Smooth muscle cell (in vitro differentiated cells): ENCODE data around the gene SMIM12. TPM values are rescaled to one million over a fixed set of nuclear protein-coding genes. Genes with fewer than 3 reads are reported as not detected.

ENCODE experiments used
- DNase-seq: peaks from one replicate; lab custom pipeline; 2025; ENCODE audit not compliant: unreplicated experiment; lab: John Stamatoyannopoulos, UW
- H2AFZ ChIP-seq: fragments of 200-600 bp; sonication (generic); 2 replicates; pipeline ENCODE4 v1.6.0; 2016; ENCODE audit warnings: antibody characterized with exemption, low read depth, mild to moderate bottlenecking
- H3F3A ChIP-seq: fragments of 200-600 bp; sonication (generic); 2 replicates; pipeline ENCODE4 v1.6.0; 2017; ENCODE audit warnings: antibody characterized with exemption, low read depth
- H3K27ac ChIP-seq: fragments of 200-600 bp; sonication (generic); 2 replicates; pipeline ENCODE4 v1.5.1; 2016; ENCODE audit warnings: low read depth, mild to moderate bottlenecking
- H3K27me3 ChIP-seq: fragments of 200-600 bp; sonication (generic); 2 replicates; pipeline ENCODE4 v1.6.1; 2016; ENCODE audit warnings: low read depth, mild to moderate bottlenecking
- H3K36me3 ChIP-seq: fragments of 200-600 bp; sonication (generic); 2 replicates; pipeline ENCODE4 v1.5.1; 2016; ENCODE audit warnings: low read depth
- H3K4me1 ChIP-seq: fragments of 200-600 bp; sonication (generic); 2 replicates; pipeline ENCODE4 v1.5.1; 2016; ENCODE audit warnings: low read depth
- H3K4me2 ChIP-seq: fragments of 200-600 bp; sonication (generic); 2 replicates; pipeline ENCODE4 v1.6.0; 2016; ENCODE audit warnings: mild to moderate bottlenecking
- H3K4me3 ChIP-seq: fragments of 200-600 bp; sonication (generic); 2 replicates; pipeline ENCODE4 v1.5.1; 2016; ENCODE audit warnings: mild to moderate bottlenecking
- H3K79me2 ChIP-seq: fragments of 200-600 bp; sonication (generic); 2 replicates; pipeline ENCODE4 v1.6.0; 2016; ENCODE audit warnings: low read depth, mild to moderate bottlenecking
- H3K9ac ChIP-seq: fragments of 200-600 bp; sonication (generic); 2 replicates; pipeline ENCODE4 v1.6.0; 2016; ENCODE audit warnings: low read depth
- H3K9me3 ChIP-seq: fragments of 200-600 bp; sonication (generic); replicated peaks from 2 replicates; pipeline ENCODE4 v1.5.1; 2016; ENCODE audit warnings: low read depth
- H4K20me1 ChIP-seq: fragments of 200-600 bp; sonication (generic); 2 replicates; pipeline ENCODE4 v1.6.0; 2016; ENCODE audit warnings: low read depth
- CTCF ChIP-seq: fragments of 200-600 bp; sonication (generic); IDR thresholded peaks from 2 replicates; pipeline ENCODE4 v1.5.1; 2017; ENCODE audit warnings: borderline replicate concordance, mild to moderate bottlenecking, antibody characterized with exemption; ENCODE audit not compliant: insufficient read depth, poor library complexity, severe bottlenecking
- WGBS: methylation state at CpG from one replicate; pipeline ENCODE4 v1.1.7; 2016; ENCODE audit warnings: low lambda C conversion rate; 5-methylcytosine and 5-hydroxymethylcytosine counted together
- polyA plus RNA-seq: library from polyadenylated mRNA; unstranded; fragments of >200 nt; fragmentation: Nextera tagmentation; extraction: Ambion mirVana; gene quantifications from 2 replicates; pipeline ENCODE4 v1.2.1, GENCODE V29; 2016
- total RNA-seq: library from RNA; depleted of rRNA; stranded (reverse); fragments of >200 nt; gene quantifications from 2 replicates; pipeline ENCODE4 v1.2.3, GENCODE V29; 2014

Gene SMIM12
- total and polyA plus RNA-seq, 2 experiments from 2014 or later, result 17.6 to 44.8 TPM

DNA sequence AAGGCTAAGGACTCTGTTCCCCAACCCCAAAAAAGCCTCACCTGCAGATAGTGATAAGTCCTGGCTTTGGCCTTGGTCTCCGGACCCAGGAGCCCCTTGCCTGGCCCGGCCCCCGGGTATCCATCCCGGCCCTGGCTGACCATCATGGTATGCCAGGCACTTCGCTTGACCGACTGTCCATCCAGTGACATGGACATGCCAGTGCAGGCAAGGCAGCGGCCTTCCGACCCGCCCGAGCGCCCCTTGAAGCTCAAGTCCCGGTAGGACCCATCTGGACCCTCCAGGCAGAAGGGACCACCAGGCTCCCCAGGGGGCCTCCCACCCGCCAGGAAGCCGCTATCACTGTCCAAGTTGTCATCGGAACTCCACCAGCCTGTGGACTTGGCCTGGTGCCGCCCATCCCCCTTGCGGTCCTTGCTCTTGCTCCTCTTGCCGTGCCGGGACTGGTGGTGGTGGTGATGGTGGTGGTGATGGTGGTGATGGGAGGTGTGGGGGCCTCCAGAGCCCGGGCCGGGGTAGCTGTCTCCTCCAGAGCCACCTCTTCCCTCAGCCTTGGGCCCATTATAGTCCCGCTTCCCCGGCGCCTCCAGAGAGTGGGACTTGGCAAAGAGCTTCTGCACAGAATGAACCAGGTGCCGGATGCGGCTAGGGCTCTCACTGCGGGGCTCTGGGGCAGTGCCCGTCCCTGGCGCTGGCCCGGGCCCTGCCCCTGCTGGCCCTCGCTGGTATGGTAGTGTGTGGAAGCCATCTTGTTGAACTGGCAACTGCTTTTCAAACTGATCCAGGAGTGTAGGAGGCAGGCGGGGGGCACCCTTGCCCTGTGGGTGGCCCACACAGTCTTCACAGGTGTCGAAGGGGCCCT, 44.9 kb upstream of the SMIM12 start:
- H3K9ac ChIP-seq, result no peak overlapping the region
- H4K20me1 ChIP-seq, result no peaks in the 10 kb centered on the region
- H3K36me3 ChIP-seq, result no peaks in the 10 kb centered on the region
- peaks cover 9% of the 10 kb centered on the region for H3K27me3 ChIP-seq
- no peaks in the 10 kb centered on the region for H3F3A ChIP-seq
- H2AFZ ChIP-seq, result no peak overlapping the region
- TF ChIP-seq CTCF, result no peak
- no peaks in the 10 kb centered on the region for H3K9me3 ChIP-seq
- H3K27ac ChIP-seq, result no peak overlapping the region
- no peak for DNase-seq
- H3K79me2 ChIP-seq, result no peaks in the 10 kb centered on the region
- no peaks in the 10 kb centered on the region for H3K4me1 ChIP-seq
- no peak overlapping the region for H3K4me2 ChIP-seq
- WGBS, result 90% methylated on average over 33 of the region's 33 CpGs
- H3K4me3 ChIP-seq, result no peak overlapping the region

DNA sequence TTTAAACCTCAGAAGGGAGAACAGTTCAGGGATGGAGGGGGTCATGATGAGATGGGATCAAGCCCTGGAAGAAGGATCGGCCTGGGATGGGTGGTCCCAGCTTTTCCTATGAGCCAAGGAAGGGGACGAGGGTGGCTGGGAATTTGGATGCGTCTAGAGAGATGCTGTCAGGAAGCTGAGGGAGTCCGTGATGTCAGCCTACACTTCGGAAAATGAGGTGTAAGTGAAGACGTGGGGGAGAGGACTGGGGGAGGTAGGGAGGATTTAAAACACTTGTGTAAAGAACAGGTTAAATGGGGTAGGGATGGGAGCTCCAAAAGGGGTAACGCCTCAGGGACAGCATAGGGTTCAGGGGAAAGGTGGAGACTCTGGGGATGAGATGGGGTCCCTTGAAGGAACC, 42.4 kb upstream of the SMIM12 start:
- H3K36me3 ChIP-seq, result no peaks in the 10 kb centered on the region
- TF ChIP-seq CTCF, result no peak
- WGBS, result 75% methylated on average over 7 of the region's 7 CpGs

DNA sequence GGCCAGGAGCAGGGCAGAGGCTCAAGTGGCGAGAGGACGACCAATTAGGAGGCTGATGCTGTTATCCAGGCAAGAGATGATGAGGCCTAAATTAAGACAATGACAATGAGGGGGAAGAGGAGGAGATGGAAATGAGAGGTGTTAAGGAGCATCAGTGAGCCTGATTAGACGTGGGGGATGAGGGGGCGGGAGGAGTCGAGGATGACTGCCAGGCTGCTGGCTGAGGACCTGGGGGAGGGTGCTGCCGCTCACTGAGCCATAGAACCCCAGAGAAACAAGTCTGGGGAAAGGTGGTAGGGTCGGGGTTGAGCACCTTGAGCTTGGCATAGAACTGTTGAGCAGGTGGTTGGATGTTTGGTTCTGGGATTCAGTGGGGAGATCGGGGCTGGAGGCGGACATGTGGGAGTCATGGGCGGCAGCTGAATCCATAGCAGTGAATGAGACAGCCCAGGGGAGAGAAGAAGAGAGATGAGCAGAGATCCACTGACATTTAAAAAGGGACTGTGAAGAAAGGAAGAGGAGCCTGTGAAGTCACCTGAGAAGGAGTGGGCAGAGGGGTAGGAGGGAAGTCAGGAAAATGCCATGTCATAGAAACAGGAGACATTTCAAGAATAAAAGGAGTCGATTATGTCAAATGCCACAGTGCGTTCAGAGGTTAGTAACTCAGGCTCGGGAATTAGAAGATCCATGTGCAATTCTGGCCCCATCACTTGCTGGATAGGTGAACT, 41.4 kb upstream of the SMIM12 start:
- no peaks in the 10 kb centered on the region for H3K9me3 ChIP-seq
- H3K4me1 ChIP-seq, result no peaks in the 10 kb centered on the region
- no peak for DNase-seq
- no peaks in the 10 kb centered on the region for H3K79me2 ChIP-seq
- peaks cover 6% of the 10 kb centered on the region for H3K27me3 ChIP-seq
- no peak overlapping the region for H3K9ac ChIP-seq
- H3F3A ChIP-seq, result no peaks in the 10 kb centered on the region
- no peak overlapping the region for H3K4me3 ChIP-seq
- whole genome bisulfite sequencing, result 82% methylated on average over 13 of the region's 13 CpGs
- no peak overlapping the region for H3K4me2 ChIP-seq
- H2AFZ ChIP-seq, result no peak overlapping the region
- TF ChIP-seq CTCF, result no peak
- H3K36me3 ChIP-seq, result no peaks in the 10 kb centered on the region
- no peak overlapping the region for H3K27ac ChIP-seq
- no peaks in the 10 kb centered on the region for H4K20me1 ChIP-seq

More for the DNA sequence above, 42.4 kb upstream of the SMIM12 start:
- Histone ChIP-seq H3K9ac (no peak overlapping the region), H3K4me2 (no peak overlapping the region), H3K79me2 (no peaks in the 10 kb centered on the region), H4K20me1 (no peaks in the 10 kb centered on the region), H3K4me3 (no peak overlapping the region), H2AFZ (no peak overlapping the region), H3K27ac (no peak overlapping the region), H3K27me3 (peaks cover 6% of the 10 kb centered on the region), H3F3A (no peaks in the 10 kb centered on the region), H3K9me3 (no peaks in the 10 kb centered on the region), H3K4me1 (no peaks in the 10 kb centered on the region)
- no peak for DNase-seq
